H1 (cell line): ENCODE results near the gene TMEM145.

Experiments
- CBX5 ChIP-seq: fragments of 300-800, 300-1000 bp; sonication (generic); IDR thresholded peaks from 2 replicates; pipeline ENCODE4 v1.7.1; 2016; ENCODE audit warnings: antibody characterized with exemption, low read length, low read depth
- CHD2 ChIP-seq: IDR thresholded peaks from 2 replicates; pipeline ENCODE4 v1.6.1; 2012; ENCODE audit warnings: low read length, improper control_type of control experiment
- EP300 ChIP-seq, 2 experiments: IDR thresholded peaks; 1 replicate in 1 of 2; 2 replicates in 1 of 2; pipeline ENCODE4 v1.6.1; 2011 to 2012; ENCODE audit warnings: low read depth in 2 of 2, low read length in 2 of 2, mild to moderate bottlenecking in 2 of 2, borderline replicate concordance in 1 of 2, inconsistent platforms in 1 of 2, moderate library complexity in 1 of 2
- KDM1A ChIP-seq: fragments of 200-600, 300-600 bp; sonication (generic); IDR thresholded peaks from 2 replicates; pipeline ENCODE4 v1.7.1; 2016; ENCODE audit warnings: mild to moderate bottlenecking, low read length, borderline replicate concordance
- POLR2A ChIP-seq, 2 experiments: IDR thresholded peaks; 1 replicate in 1 of 2; 2 replicates in 1 of 2; pipeline ENCODE4 v1.6.1; 2011; ENCODE audit warnings: low read depth in 2 of 2, low read length in 2 of 2, mild to moderate bottlenecking in 2 of 2; ENCODE audit errors: control extremely low read depth in 1 of 2
- SP2 ChIP-seq: IDR thresholded peaks from 2 replicates; pipeline ENCODE4 v1.6.1; 2012; ENCODE audit warnings: mild to moderate bottlenecking, low read length, inconsistent platforms
- SRF ChIP-seq: IDR thresholded peaks from 2 replicates; pipeline ENCODE4 v1.6.1; 2011; ENCODE audit warnings: mild to moderate bottlenecking, low read depth, low read length, moderate library complexity
- TF ChIP-seq, protein P1 (sequence below), 3 experiments: IDR thresholded peaks; 1 replicate in 2 of 3; 2 replicates in 1 of 3; pipeline versions ENCODE4 v1.5.1 to v1.6.1; 2011; ENCODE audit warnings: low read length in 3 of 3, mild to moderate bottlenecking in 3 of 3, inconsistent platforms in 2 of 3, low read depth in 1 of 3, moderate library complexity in 1 of 3; ENCODE audit not compliant: insufficient read depth in 1 of 3; ENCODE audit errors: control extremely low read depth in 1 of 3
- TF ChIP-seq, protein P2 (sequence below): IDR thresholded peaks from 2 replicates; pipeline ENCODE4 v1.6.1; 2012; ENCODE audit warnings: inconsistent platforms

DNA sequence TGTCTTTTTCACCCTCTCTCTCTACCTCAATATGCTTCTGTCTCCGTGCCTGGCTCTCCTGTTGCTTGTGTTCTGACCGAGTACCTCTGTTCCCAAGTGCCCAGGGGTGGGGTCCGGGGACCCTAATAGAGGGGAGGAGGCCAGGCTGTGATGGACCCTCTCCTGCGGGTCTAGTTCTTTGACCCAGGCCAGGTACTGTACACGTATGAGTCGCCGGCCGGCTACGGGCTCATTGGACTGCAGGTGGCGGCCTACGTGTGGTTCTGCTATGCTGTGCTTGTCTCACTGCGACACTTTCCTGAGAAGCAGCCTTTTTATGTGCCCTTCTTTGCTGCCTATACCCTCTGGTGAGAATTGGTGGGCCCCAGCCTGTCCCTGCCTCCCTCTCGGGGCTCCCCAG is 4.4 kb downstream of the TMEM145 start:
- TF ChIP-seq CBX5 (no peak), CHD2 (no peak), SRF (no peak), SP2 (no peak), KDM1A (no peak), POLR2A (IDR thresholded peaks at IDR 0.05; ENCODE audit: control extremely low read depth in 1 of 2, low read depth in 2 of 2, low read length in 2 of 2) (no peak), EP300 (IDR thresholded peaks at IDR 0.05; ENCODE audit: borderline replicate concordance in 1 of 2, low read depth in 2 of 2, low read length in 2 of 2) (no peak)
- TF ChIP-seq, protein P1, sequence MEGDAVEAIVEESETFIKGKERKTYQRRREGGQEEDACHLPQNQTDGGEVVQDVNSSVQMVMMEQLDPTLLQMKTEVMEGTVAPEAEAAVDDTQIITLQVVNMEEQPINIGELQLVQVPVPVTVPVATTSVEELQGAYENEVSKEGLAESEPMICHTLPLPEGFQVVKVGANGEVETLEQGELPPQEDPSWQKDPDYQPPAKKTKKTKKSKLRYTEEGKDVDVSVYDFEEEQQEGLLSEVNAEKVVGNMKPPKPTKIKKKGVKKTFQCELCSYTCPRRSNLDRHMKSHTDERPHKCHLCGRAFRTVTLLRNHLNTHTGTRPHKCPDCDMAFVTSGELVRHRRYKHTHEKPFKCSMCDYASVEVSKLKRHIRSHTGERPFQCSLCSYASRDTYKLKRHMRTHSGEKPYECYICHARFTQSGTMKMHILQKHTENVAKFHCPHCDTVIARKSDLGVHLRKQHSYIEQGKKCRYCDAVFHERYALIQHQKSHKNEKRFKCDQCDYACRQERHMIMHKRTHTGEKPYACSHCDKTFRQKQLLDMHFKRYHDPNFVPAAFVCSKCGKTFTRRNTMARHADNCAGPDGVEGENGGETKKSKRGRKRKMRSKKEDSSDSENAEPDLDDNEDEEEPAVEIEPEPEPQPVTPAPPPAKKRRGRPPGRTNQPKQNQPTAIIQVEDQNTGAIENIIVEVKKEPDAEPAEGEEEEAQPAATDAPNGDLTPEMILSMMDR (IDR thresholded peaks at IDR 0.05; ENCODE audit: control extremely low read depth in 1 of 3, insufficient read depth in 1 of 3, low read depth in 1 of 3, low read length in 3 of 3): peak in 2 of 3 experiments; percentile 7 to 15; a peak in 2 of 4 replicates
- TF ChIP-seq, protein P2, sequence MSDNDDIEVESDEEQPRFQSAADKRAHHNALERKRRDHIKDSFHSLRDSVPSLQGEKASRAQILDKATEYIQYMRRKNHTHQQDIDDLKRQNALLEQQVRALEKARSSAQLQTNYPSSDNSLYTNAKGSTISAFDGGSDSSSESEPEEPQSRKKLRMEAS: no peak
